CD4-positive, alpha-beta T cell treated with Interleukin-17A for 4 hours (primary cell): ENCODE data around the gene CCDC180.
"Not testable (repeated sequence)": the region's sequence is repeated elsewhere in the genome, so short reads cannot be mapped to it uniquely, and the experiment has no call there.

Experiments used
- DNase-seq: peaks from one replicate; pipeline ENCODE4 v3.0.0-alpha.2; 2020; ENCODE audit warnings: mixed read lengths

Gene CCDC180

GRCh38 chr9:97307500-97308163 lies at the start of gene CCDC180:
CCDC180 (plus strand) TSS chr9:97307659; CDS start chr9:97308064, 405 bp downstream.
- no peak for DNase-seq

- DNase-seq, result not testable (repeated sequence)
Measured at GRCh38 chr9:97259834-97260514, 47.5 kb upstream of the CCDC180 start.

- DNase-seq, result no peak
Measured at GRCh38 chr9:97271292-97271691, 36.2 kb upstream of the CCDC180 start.

GRCh38 chr9:97272072-97272471 lies 35.4 kb upstream of the CCDC180 start:
- DNase-seq, result no peak

- no peak for DNase-seq
Measured at GRCh38 chr9:97276310-97276852, 31.1 kb upstream of the CCDC180 start.

GRCh38 chr9:97277953-97278352 lies 29.5 kb upstream of the CCDC180 start:
- no peak for DNase-seq

- DNase-seq, result no peak
Measured at GRCh38 chr9:97280755-97281330, 26.6 kb upstream of the CCDC180 start.

GRCh38 chr9:97283768-97284167 lies 23.7 kb upstream of the CCDC180 start:
- DNase-seq, result no peak

- no peak for DNase-seq
Measured at GRCh38 chr9:97284798-97285197, 22.7 kb upstream of the CCDC180 start.

GRCh38 chr9:97292200-97292599 lies 15.3 kb upstream of the CCDC180 start:
- no peak for DNase-seq

GRCh38 chr9:97293207-97293721 lies 14.2 kb upstream of the CCDC180 start:
- no peak for DNase-seq

- DNase-seq, result no peak
Measured at GRCh38 chr9:97293818-97294217, 13.6 kb upstream of the CCDC180 start.

GRCh38 chr9:97297889-97298288 lies 9.6 kb upstream of the CCDC180 start:
- DNase-seq, result no peak

GRCh38 chr9:97299809-97300414 lies 7.5 kb upstream of the CCDC180 start:
- no peak for DNase-seq

GRCh38 chr9:97300586-97300985 lies 6.9 kb upstream of the CCDC180 start:
- no peak for DNase-seq

GRCh38 chr9:97301974-97302373 lies 5.5 kb upstream of the CCDC180 start:
- DNase-seq, result no peak

- DNase-seq, result no peak
Measured at GRCh38 chr9:97304586-97304985, 2.9 kb upstream of the CCDC180 start.

- DNase-seq, result no peak
Measured at GRCh38 chr9:97305501-97306298, 1.8 kb upstream of the CCDC180 start.

GRCh38 chr9:97307091-97307490 lies 368 bp upstream of the CCDC180 start:
- no peak for DNase-seq

GRCh38 chr9:97309260-97309659 lies 1.8 kb downstream of the CCDC180 start:
- DNase-seq, result no peak

GRCh38 chr9:97310023-97310422 lies 2.6 kb downstream of the CCDC180 start:
- no peak for DNase-seq

- DNase-seq, result no peak
Measured at GRCh38 chr9:97310896-97311295, 3.4 kb downstream of the CCDC180 start.
